Ascending aorta (tissue), 2 donors: Measurements from ENCODE around the gene ITSN2. TPM values are rescaled to one million over a fixed set of nuclear protein-coding genes. Genes with fewer than 3 reads are reported as not detected.

Source experiments
- DNase-seq, 2 donors: peaks; one replicate each; pipeline ENCODE4 v3.0.0-alpha.2; 2019; ENCODE audit warnings: low spot score in 2 of 2
- H3K27ac ChIP-seq, 2 donors: fragments of 200-600 bp; sonication (generic); one replicate each; pipeline ENCODE4 v1.5.1; 2016 to 2017; ENCODE audit warnings: mild to moderate bottlenecking in 1 of 2
- H3K27me3 ChIP-seq: fragments of 200-600 bp; sonication (generic); one replicate; pipeline ENCODE4 v1.5.1; 2017
- H3K36me3 ChIP-seq, 2 donors: fragments of 200-600 bp; sonication (generic); one replicate each; pipeline ENCODE4 v1.5.1; 2016
- H3K4me1 ChIP-seq, 2 donors: fragments of 200-600 bp; sonication (generic); one replicate each; pipeline ENCODE4 v1.5.1; 2016 to 2017; ENCODE audit warnings: mild to moderate bottlenecking in 1 of 2
- H3K4me3 ChIP-seq, 2 donors: fragments of 200-600 bp; sonication (generic); one replicate each; pipeline ENCODE4 v1.5.1; 2016 to 2017; ENCODE audit warnings: mild to moderate bottlenecking in 1 of 2
- H3K9me3 ChIP-seq, 2 donors: fragments of 200-600 bp; sonication (generic); one replicate each; pipeline ENCODE4 v1.5.1; 2016
- CTCF ChIP-seq, 3 experiments: fragments of 200-600 bp in 2 of 3; fragments of 450-650 bp in 1 of 3; sonication (generic) in 2 of 3; IDR thresholded peaks; one replicate each; pipeline ENCODE4 v1.5.1; 2016 to 2019; ENCODE audit warnings: antibody characterized with exemption in 3 of 3, mild to moderate bottlenecking in 1 of 3, moderate library complexity in 1 of 3
- intact Hi-C: fragments of 100-400 bp; cut with DNase I; formaldehyde crosslinking; loops from one replicate; pipeline ENCODE4 v1.15.1; 2023
- total RNA-seq: library from RNA; depleted of rRNA; stranded (reverse); fragments of >200 nt; gene quantifications from one replicate; pipeline ENCODE4 v1.1.0, GENCODE V29; 2016

ITSN2 gene
- total RNA-seq, 1 donor from 2014 or later = 70.0 TPM

DNA sequence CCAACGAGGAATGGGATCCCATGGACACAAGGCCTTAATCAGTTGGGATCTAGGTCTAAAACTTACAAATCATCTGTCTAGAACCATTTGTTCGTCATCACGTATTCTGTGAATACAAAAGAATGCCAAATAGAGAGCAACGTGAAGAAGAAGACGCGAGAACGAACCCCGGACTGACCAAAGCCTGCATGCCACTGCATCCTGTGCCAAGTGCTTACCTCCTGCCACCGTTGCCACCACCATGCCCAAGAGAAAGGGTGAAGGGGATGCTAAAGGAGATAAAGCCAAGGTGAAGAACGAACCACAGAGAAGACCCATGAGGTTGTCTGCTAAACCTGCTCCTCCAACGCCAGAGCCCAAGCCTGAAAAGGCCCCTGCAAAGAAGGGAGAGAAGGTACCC lies 30.2 kb downstream of the ITSN2 start:
- no peaks in the 10 kb centered on the region for H3K27me3 ChIP-seq
- no peak for DNase-seq
- intact Hi-C loops = no loop called here
- no peak for TF ChIP-seq CTCF (IDR thresholded peaks at IDR 0.05)
- no peaks in the 10 kb centered on the region for H3K9me3 ChIP-seq
- peaks cover 0 to 31% of the 10 kb centered on the region in 2 donors for H3K4me1 ChIP-seq
- H3K4me3 ChIP-seq = no peak overlapping the region
- H3K27ac ChIP-seq = no peak overlapping the region
- no peaks in the 10 kb centered on the region for H3K36me3 ChIP-seq

- Histone ChIP-seq H3K36me3 (no peaks in the 10 kb centered on the region), H3K4me3 (no peak overlapping the region), H3K4me1 (peaks cover 0 to 31% of the 10 kb centered on the region in 2 donors)
These were observed 30.6 kb downstream of the ITSN2 start for GRCh38 chr2:24329700-24330099.

DNA sequence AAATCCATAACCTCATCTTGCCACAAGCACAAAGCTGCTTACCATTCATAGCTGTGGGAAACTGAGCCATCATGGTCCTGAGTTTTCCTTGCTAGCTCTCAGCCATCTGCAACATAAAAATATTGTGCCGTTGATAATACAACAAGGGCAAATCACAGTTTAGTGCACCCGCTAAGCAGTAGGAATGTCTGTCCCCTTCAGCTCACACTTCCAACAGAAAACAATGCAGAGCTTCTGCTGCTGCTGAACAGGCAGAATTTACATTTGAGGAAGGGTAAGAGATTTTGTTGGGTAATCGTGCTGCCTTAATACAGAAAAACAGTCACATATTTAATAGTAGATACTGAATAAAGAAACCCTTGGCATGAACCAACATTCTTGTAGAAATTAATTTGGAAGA lies 32.3 kb downstream of the ITSN2 start:
- TF ChIP-seq CTCF (IDR thresholded peaks at IDR 0.05) = no peak
- H3K9me3 ChIP-seq = no peaks in the 10 kb centered on the region
- H3K4me1 ChIP-seq = peaks cover 0 to 17% of the 10 kb centered on the region in 2 donors
- no peak overlapping the region for H3K4me3 ChIP-seq
- no peaks in the 10 kb centered on the region for H3K36me3 ChIP-seq
- H3K27me3 ChIP-seq = no peaks in the 10 kb centered on the region
- intact Hi-C loops = no loop called here
- DNase-seq = no peak
- H3K27ac ChIP-seq = no peak overlapping the region

More at GRCh38 chr2:24329700-24330099, 30.6 kb downstream of the ITSN2 start:
- intact Hi-C loops = no loop called here
- TF ChIP-seq CTCF (IDR thresholded peaks at IDR 0.05) = no peak
- Histone ChIP-seq H3K9me3 (no peaks in the 10 kb centered on the region), H3K27ac (no peak overlapping the region), H3K27me3 (no peaks in the 10 kb centered on the region)
- DNase-seq = no peak

DNA sequence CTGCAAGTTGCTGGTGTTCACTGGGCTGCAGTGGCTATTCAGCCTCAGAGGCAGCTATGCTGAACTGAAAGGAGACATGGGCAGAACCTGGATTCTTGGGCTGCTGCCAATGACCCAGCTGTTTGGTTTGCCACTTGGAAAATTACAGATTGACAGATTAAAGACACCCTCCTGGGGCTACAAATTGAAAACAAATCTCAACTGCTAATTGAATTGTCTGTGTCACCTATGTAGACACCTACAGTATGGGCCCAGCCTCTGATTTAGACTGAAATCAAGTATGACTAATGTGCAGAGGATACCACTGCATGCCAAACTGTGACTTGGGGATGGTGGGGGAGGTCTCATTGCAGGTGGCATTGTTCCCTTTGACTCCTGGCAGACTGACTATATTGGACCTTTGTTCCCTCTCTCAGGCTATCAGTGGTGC lies 42.8 kb downstream of the ITSN2 start:
- DNase-seq = no peak
- intact Hi-C loops = no loop called here
- Histone ChIP-seq H3K27ac (no peak overlapping the region), H3K27me3 (no peaks in the 10 kb centered on the region), H3K9me3 (no peaks in the 10 kb centered on the region), H3K4me3 (no peak overlapping the region), H3K4me1 (peaks cover 0 to 7% of the 10 kb centered on the region in 2 donors), H3K36me3 (no peaks in the 10 kb centered on the region)
- no peak for TF ChIP-seq CTCF (IDR thresholded peaks at IDR 0.05)

DNA sequence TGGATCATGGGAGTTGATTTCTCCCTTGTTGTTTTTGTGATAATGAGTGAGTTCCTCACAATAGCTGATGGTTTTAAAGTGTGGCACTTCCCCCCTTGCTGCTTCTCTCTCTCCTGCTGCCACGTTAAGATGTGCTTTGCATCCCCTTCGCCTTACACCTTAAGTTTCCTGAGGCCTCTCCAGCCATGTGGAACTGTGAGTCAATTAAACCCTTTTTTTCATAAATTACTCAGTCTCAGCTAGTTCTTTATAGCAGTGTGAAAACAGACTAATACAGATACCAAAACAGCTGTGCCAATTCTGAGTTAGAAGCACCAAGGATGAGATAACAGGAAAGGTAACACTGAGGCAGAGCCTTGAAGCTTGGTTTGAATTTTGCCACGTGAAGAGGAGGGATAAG lies 44.7 kb downstream of the ITSN2 start:
- no peak for TF ChIP-seq CTCF (IDR thresholded peaks at IDR 0.05)
- peaks cover 0 to 9% of the 10 kb centered on the region in 2 donors for H3K36me3 ChIP-seq
- no peaks in the 10 kb centered on the region for H3K9me3 ChIP-seq
- H3K4me1 ChIP-seq = peaks cover 0 to 7% of the 10 kb centered on the region in 2 donors
- H3K27me3 ChIP-seq = no peaks in the 10 kb centered on the region
- H3K4me3 ChIP-seq = no peak overlapping the region
- H3K27ac ChIP-seq = no peak overlapping the region
- intact Hi-C loops = no loop called here
- no peak for DNase-seq
